Muscle layer of duodenum (tissue), 2 donors: ENCODE data around the gene SPATA6L.
A peak's percentile ranks its signal among the peaks of the same experiment; 100 is the strongest.

ENCODE experiments used
- H3K27ac ChIP-seq: one replicate; pipeline ENCODE4 v1.7.0; 2013; ENCODE audit warnings: mild to moderate bottlenecking, low read length
- H3K27me3 ChIP-seq: one replicate; pipeline ENCODE4 v1.7.0; 2013; ENCODE audit warnings: low read depth, mild to moderate bottlenecking, control low read depth, low read length
- H3K36me3 ChIP-seq, 2 donors: one replicate each; pipeline ENCODE4 v1.7.0; 2013; ENCODE audit warnings: low read length in 2 of 2, control low read depth in 1 of 2, mild to moderate bottlenecking in 1 of 2; ENCODE audit not compliant: insufficient read depth in 2 of 2, control insufficient read depth in 1 of 2
- H3K4me1 ChIP-seq, 2 donors: one replicate each; pipeline ENCODE4 v1.7.0; 2013; ENCODE audit warnings: low read length in 2 of 2, mild to moderate bottlenecking in 2 of 2, control low read depth in 1 of 2, moderate library complexity in 1 of 2; ENCODE audit not compliant: insufficient read depth in 2 of 2, control insufficient read depth in 1 of 2
- H3K4me3 ChIP-seq, 2 donors: one replicate each; pipeline ENCODE4 v1.7.0; 2013; ENCODE audit warnings: low read length in 2 of 2, low read depth in 1 of 2, mild to moderate bottlenecking in 1 of 2
- H3K9me3 ChIP-seq, 2 donors: one replicate each; pipeline ENCODE4 v1.7.0; 2013; ENCODE audit warnings: low read length in 2 of 2, control low read depth in 1 of 2, mild to moderate bottlenecking in 1 of 2; ENCODE audit not compliant: control insufficient read depth in 1 of 2
- donor health status: healthy.

SPATA6L gene

DNA sequence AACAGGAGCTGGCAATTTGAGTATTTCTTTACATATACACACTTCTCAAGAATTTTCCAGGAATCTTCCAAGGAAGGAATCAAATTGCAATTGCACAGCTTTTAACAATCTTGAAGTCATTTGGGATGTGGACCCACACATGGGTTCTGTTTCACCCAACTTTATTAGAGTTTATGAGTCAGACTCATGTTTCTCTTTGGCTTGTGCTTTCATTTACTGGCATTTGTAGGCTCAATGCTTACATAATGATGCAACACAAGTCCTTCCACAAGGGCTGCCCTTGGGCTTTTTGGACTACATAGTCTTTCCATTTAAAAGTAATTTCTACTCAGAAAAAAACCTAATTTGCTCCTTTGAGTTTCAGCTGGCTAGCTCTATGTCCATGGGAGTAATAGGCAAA, 8.5 kb upstream of the SPATA6L start:
- Histone ChIP-seq H3K27me3 (no peaks in the 10 kb centered on the region), H3K36me3 (peaks cover 0 to 7% of the 10 kb centered on the region in 2 donors), H3K4me1 (no peaks in the 10 kb centered on the region), H3K9me3 (no peaks in the 10 kb centered on the region), H3K27ac (no peak overlapping the region), H3K4me3 (no peak overlapping the region)

DNA sequence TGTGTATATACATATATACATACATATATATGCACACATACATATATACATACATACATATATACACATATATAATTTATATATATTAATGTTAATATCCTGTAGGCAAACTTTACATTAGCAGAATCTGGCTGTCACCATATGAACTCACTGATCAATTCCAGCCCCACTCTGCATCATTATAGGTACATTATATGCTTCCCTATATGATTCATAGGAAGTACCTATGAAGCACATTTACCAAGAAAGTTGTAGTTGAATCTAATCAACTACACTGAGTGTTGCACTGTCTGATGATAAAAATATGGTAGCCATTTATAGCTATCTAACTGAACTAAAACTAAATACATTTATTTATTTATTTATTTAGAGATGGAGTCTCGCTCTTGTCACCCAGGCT, 5.5 kb upstream of the SPATA6L start:
- peaks cover 0 to 4% of the 10 kb centered on the region in 2 donors for H3K4me1 ChIP-seq
- H3K27ac ChIP-seq, result no peak overlapping the region
- H3K4me3 ChIP-seq, result no peak overlapping the region
- H3K27me3 ChIP-seq, result no peaks in the 10 kb centered on the region
- no peaks in the 10 kb centered on the region for H3K36me3 ChIP-seq
- no peaks in the 10 kb centered on the region for H3K9me3 ChIP-seq

DNA sequence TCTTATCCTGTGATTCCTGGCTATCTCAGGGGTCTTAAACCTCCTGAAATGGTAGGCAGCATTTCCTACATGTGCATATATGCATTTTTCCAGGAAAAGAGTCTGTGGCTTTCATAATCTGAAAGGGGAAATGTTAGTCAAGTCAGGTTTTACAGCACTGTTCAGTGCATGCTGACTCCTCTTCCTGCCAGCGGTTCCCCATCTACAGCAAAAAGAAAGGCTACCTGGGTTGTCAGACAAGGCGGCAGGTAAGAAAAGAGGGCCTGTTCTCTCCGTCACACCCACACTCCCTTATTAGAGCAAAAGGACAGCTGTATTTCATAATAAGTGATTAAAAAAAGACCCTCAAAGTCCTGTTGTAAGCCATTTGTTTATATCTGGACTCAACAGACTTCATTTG, 4.3 kb upstream of the SPATA6L start:
- Histone ChIP-seq H3K36me3 (no peaks in the 10 kb centered on the region), H3K4me3 (no peak overlapping the region), H3K27me3 (no peaks in the 10 kb centered on the region), H3K4me1 (peaks cover 0 to 6% of the 10 kb centered on the region in 2 donors), H3K27ac (no peak overlapping the region), H3K9me3 (no peaks in the 10 kb centered on the region)

DNA sequence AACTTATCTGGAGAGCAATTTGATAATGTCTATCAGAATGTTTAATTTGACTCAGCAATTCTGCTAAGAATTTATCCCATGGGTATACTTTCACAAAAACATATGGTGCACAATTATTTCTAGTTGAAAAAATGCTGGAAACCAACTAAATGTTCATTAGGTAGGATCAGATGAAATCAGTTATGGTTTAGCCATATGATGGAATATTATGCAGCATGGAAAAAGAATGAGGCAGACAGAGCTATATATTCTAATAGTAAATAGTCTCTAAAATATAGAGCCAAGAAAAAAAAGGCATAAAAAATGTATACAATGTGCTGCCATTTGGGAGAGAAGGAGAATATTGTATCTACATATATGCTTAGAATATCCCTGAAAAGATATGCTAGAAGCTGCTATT, 3.6 kb upstream of the SPATA6L start:
- no peaks in the 10 kb centered on the region for H3K36me3 ChIP-seq
- H3K27ac ChIP-seq, result no peak overlapping the region
- H3K27me3 ChIP-seq, result no peaks in the 10 kb centered on the region
- no peak overlapping the region for H3K4me3 ChIP-seq
- H3K4me1 ChIP-seq, result peaks cover 0 to 6% of the 10 kb centered on the region in 2 donors
- no peaks in the 10 kb centered on the region for H3K9me3 ChIP-seq

DNA sequence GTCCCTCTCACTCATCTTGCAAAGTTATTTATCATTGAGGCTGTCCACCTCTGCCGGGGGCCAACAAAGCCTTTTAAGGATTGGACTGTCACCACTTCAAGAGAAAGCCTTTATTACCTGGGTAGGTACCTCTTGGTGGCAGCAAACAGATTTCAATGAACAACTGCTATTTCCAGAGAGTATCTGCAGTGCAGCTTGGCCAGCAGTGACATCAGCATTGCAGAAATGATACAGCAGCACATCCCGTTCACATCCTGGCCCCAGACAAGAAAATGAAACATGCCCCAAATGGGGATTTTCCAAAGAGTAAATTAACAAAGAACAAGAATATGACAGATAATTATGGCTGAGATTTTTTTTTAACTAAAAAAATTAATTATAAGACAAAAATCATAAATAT, 2.3 kb upstream of the SPATA6L start:
- H3K4me1 ChIP-seq, result peaks cover 6 to 11% of the 10 kb centered on the region in 2 donors
- H3K9me3 ChIP-seq, result no peaks in the 10 kb centered on the region
- no peaks in the 10 kb centered on the region for H3K27me3 ChIP-seq
- no peak overlapping the region for H3K27ac ChIP-seq
- no peak overlapping the region for H3K4me3 ChIP-seq
- H3K36me3 ChIP-seq, result no peaks in the 10 kb centered on the region

DNA sequence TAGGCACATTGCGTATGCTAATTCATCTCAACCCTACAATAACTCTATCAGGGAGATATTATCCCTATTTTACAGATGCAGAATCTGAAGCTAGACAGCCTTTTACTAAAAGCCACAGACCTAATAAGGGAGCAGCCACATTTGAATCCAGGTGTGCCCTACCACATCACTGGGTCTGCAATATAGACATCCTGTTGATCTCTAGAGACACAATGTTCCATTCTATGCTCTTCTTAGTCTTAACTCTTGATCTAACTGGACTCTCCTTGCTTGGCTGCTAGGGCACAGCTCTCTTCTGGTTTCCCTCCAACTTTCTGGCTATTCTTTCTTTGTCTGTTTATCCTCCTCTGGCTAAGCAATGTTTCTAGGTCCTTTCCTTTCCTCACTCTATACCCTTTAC, 1.4 kb upstream of the SPATA6L start:
- Histone ChIP-seq H3K9me3 (no peaks in the 10 kb centered on the region), H3K27ac (no peak overlapping the region), H3K36me3 (no peaks in the 10 kb centered on the region), H3K4me3 (no peak overlapping the region), H3K27me3 (no peaks in the 10 kb centered on the region), H3K4me1 (peaks cover 14 to 20% of the 10 kb centered on the region in 2 donors)

DNA sequence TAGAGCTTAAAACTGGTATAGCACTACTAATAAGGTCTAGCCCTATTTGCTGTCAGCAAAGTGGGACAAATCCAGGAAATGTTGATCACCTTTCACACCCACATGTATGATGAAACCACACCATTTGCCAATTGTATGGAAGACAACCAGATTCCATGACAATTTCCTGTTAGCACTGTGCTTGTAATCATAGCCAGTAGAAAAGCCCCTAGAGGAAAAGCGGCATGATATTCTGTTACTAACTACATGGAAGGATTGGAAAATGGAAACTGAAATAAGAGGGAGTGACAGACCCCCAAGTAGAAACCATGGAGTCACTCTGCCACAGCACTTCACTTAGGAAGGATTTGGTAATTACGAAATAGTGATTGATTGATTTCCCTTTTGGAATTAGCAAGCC, 923 bp downstream of the SPATA6L start:
- Histone ChIP-seq H3K27ac (peak overlapping the region; percentile 76), H3K36me3 (no peaks in the 10 kb centered on the region), H3K9me3 (no peaks in the 10 kb centered on the region), H3K4me3 (peak overlapping the region in 1 of 2 donors; percentile 75), H3K27me3 (no peaks in the 10 kb centered on the region), H3K4me1 (peaks cover 20 to 25% of the 10 kb centered on the region in 2 donors)

DNA sequence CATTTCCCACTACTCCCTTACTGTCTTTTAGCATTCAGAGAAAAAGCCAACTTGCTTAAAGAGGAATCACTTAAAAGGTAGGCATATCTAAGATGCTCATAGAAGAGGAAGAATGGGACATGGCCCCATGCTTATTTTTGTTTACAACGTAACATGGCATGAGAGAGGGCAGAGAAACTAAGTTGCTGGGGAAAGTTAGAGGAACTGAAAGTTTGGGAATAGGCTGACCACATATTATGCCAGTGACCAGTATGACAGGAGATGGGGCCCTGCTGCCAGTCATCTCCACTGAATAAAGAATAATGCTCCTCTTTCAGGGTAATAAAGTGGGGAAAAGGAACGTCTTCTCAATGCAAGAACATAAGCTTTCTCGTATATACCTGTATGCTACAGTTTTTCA, 2.3 kb downstream of the SPATA6L start:
- Histone ChIP-seq H3K9me3 (no peaks in the 10 kb centered on the region), H3K4me3 (peak overlapping the region in 1 of 2 donors; percentile 37), H3K36me3 (no peaks in the 10 kb centered on the region), H3K27ac (peak overlapping the region; percentile 74), H3K4me1 (peaks cover 20 to 25% of the 10 kb centered on the region in 2 donors), H3K27me3 (no peaks in the 10 kb centered on the region)

DNA sequence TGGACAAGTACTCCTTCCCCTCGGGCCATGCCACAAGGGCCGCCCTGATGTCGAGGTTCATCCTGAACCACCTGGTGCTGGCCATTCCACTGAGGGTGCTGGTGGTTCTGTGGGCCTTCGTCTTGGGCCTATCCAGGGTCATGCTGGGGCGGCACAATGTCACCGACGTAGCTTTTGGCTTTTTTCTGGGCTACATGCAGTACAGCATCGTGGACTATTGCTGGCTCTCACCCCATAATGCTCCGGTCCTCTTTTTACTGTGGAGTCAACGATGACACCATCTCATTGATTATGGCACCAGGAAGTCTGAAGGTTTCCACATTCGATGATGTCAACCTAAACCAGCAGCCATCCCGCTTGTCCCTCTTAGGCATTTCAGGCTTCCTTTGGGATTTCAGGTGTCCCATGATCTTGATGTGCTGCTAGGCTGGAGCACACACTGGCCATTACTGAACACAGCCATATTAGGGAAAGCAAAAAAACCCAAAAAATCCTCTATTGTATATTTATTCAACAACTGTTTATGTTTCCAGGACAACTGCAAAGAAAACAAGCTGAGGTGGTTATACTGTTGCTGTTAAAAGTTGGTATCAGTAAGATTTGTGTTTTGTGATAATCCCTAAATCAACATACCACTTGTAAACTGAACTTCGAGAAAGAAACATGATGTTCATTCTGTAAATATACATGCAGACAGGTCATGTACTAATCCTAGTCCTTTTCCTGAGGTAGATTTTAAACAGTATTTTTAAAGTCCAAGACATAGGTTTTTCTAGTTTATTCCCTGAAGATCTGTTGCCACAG, 3.1 kb downstream of the SPATA6L start:
- H3K9me3 ChIP-seq, result no peaks in the 10 kb centered on the region
- H3K27ac ChIP-seq, result peak overlapping the region; percentile 74
- H3K4me1 ChIP-seq, result peaks cover 20 to 25% of the 10 kb centered on the region in 2 donors
- peak overlapping the region; percentile 49 to 82 for H3K4me3 ChIP-seq
- H3K36me3 ChIP-seq, result no peaks in the 10 kb centered on the region
- H3K27me3 ChIP-seq, result no peaks in the 10 kb centered on the region

DNA sequence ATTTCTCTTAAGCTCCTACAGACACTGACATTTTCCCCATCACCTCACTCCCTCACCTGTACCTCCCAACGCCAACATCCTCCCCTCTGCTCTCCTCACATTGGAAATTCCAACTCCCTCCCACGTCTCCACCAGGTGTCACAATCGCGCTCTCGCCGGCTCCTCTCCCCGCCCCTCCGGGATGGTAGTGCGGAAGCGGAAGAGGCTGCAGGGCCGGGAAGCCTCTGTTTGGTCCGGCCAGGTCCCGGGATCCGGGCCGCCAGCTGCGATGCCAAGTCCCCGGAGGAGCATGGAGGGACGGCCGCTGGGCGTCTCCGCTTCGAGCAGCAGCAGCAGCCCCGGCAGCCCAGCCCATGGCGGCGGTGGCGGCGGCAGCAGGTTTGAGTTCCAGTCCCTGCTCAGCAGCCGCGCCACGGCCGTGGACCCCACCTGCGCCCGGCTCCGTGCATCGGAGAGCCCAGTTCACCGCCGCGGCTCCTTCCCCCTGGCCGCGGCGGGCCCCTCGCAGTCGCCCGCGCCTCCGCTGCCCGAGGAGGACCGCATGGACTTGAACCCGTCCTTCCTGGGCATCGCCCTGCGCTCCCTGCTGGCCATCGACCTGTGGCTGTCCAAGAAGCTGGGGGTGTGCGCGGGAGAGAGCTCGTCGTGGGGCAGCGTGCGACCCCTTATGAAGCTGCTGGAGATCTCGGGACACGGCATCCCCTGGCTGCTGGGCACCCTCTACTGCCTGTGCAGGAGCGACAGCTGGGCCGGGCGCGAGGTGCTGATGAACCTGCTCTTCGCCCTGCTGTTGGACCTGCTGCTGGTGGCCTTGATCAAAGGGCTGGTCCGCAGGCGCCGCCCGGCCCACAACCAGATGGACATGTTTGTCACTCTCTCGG, 3.9 kb downstream of the SPATA6L start, which contains the start of gene PLPP6:
Gene PLPP6, plus strand, starts transcription at position 187 of the 881 bp plus-strand sequence. Its CDS starts 82 bp downstream, at position 269.
- H3K4me3 ChIP-seq, result peak within 1 kb of the TSS; percentile 49 to 82
- H3K27ac ChIP-seq, result peak within 1 kb of the TSS; percentile 74
- H3K4me1 ChIP-seq, result peaks cover 20 to 25% of the 10 kb centered on the region in 2 donors
- H3K27me3 ChIP-seq, result no peaks in the 10 kb centered on the region
- H3K36me3 ChIP-seq, result no peaks in the 10 kb centered on the region
- H3K9me3 ChIP-seq, result no peaks in the 10 kb centered on the region

DNA sequence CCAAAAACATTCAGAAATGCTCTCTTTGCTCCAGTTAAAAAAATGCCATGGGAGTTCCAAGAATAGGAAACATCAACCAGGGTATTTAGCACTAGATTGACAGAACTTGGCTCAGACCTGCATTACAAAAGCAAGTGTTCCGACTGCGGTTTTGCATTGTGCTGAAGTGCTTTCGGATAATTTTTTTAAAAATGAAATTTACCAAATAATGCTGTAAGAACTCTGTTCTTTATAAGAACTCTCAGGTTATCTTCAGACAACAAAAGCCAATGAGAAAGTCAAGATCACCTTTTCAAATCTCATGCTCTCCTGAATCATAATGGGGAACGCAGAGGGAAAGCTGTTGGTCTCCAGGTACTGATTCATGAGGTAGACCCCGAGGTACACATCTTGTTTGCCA, 4.7 kb downstream of the SPATA6L start:
- H3K4me1 ChIP-seq, result peaks cover 15 to 25% of the 10 kb centered on the region in 2 donors
- no peaks in the 10 kb centered on the region for H3K36me3 ChIP-seq
- H3K9me3 ChIP-seq, result no peaks in the 10 kb centered on the region
- peak overlapping the region; percentile 74 for H3K27ac ChIP-seq
- H3K27me3 ChIP-seq, result no peaks in the 10 kb centered on the region
- peak overlapping the region; percentile 49 to 82 for H3K4me3 ChIP-seq
